Stimulated activated CD4-positive, alpha-beta T cell treated with anti-CD3 and anti-CD28 coated beads, TNF-alpha, amount 100 ng/mL, for 1 hour (primary cell): ENCODE measurements around the gene LRMDA.
"Not testable (repeated sequence)": the region's sequence is repeated elsewhere in the genome, so short reads cannot be mapped to it uniquely, and the experiment has no call there.

Source experiments
- DNase-seq, 3 donors: peaks; one replicate each; pipeline ENCODE4 v3.0.0-alpha.2; 2020; ENCODE audit warnings: low read depth in 3 of 3, low spot score in 1 of 3

The LRMDA gene

GRCh38 chr10:75502389-75502788 is 71.0 kb downstream of the LRMDA start:
- no peak for DNase-seq

GRCh38 chr10:75502838-75503237 is 71.4 kb downstream of the LRMDA start:
- DNase-seq = no peak

- DNase-seq = no peak
Observed at GRCh38 chr10:75505293-75505692, 73.9 kb downstream of the LRMDA start.

GRCh38 chr10:75505840-75506506 is 74.5 kb downstream of the LRMDA start:
- DNase-seq = no peak

- no peak for DNase-seq
Observed at GRCh38 chr10:75506930-75507329, 75.5 kb downstream of the LRMDA start.

- no peak for DNase-seq
Observed at GRCh38 chr10:75507469-75507868, 76.0 kb downstream of the LRMDA start.

GRCh38 chr10:75508239-75508813 is 76.9 kb downstream of the LRMDA start:
- no peak for DNase-seq

GRCh38 chr10:75508814-75509306 is 77.4 kb downstream of the LRMDA start:
- no peak for DNase-seq

GRCh38 chr10:75509706-75510105 is 78.3 kb downstream of the LRMDA start:
- DNase-seq = no peak

GRCh38 chr10:75511011-75511410 is 79.6 kb downstream of the LRMDA start:
- no peak for DNase-seq

GRCh38 chr10:75512203-75512933 is 80.9 kb downstream of the LRMDA start:
- DNase-seq = no peak

- no peak for DNase-seq
Observed at GRCh38 chr10:75513292-75513885, 82.0 kb downstream of the LRMDA start.

GRCh38 chr10:75514830-75515229 is 83.4 kb downstream of the LRMDA start:
- DNase-seq = no peak

- not testable (repeated sequence) for DNase-seq
Observed at GRCh38 chr10:75516154-75516553, 84.7 kb downstream of the LRMDA start.

- DNase-seq = not testable (repeated sequence)
Observed at GRCh38 chr10:75519213-75519612, 87.8 kb downstream of the LRMDA start.

- not testable (repeated sequence) for DNase-seq
Observed at GRCh38 chr10:75521194-75521829, 89.9 kb downstream of the LRMDA start.

- no peak for DNase-seq
Observed at GRCh38 chr10:75525067-75525466, 93.6 kb downstream of the LRMDA start.

GRCh38 chr10:75525646-75526045 is 94.2 kb downstream of the LRMDA start:
- no peak for DNase-seq

GRCh38 chr10:75527542-75527941 is 96.1 kb downstream of the LRMDA start:
- no peak for DNase-seq

GRCh38 chr10:75528392-75528791 is 97.0 kb downstream of the LRMDA start:
- DNase-seq = no peak

GRCh38 chr10:75530299-75530698 is 98.9 kb downstream of the LRMDA start:
- DNase-seq = no peak
